HG03066 (cell line): ENCODE data around the gene TIGD3.

Experiments
- ATAC-seq: cut with Tn5 transposase; IDR thresholded peaks from one replicate; pipeline ENCODE4 v1.9.1; 2021; ENCODE audit warnings: low read depth; ENCODE audit not compliant: unreplicated experiment

The TIGD3 gene

DNA sequence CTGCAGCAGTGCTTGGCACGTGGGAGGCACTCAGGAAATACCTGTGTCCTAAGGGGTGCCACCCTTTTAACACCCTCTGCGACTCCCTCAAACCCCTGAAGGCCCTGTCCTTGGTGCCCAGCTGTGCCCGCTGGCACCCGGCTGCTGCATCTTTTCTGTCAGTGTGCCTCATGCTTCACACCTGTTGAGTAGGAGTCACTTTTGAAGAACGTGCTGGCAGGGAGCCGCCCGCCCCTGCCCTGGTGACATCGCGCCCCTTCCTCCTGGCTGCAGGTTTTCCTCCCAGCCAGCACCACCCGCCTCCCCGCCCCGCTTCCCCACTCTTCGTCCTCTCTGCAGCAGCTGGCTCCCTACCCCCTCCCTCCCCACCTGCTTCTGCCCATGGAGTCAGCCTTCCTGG is 49.7 kb downstream of the TIGD3 start:
- no peak for ATAC-seq

DNA sequence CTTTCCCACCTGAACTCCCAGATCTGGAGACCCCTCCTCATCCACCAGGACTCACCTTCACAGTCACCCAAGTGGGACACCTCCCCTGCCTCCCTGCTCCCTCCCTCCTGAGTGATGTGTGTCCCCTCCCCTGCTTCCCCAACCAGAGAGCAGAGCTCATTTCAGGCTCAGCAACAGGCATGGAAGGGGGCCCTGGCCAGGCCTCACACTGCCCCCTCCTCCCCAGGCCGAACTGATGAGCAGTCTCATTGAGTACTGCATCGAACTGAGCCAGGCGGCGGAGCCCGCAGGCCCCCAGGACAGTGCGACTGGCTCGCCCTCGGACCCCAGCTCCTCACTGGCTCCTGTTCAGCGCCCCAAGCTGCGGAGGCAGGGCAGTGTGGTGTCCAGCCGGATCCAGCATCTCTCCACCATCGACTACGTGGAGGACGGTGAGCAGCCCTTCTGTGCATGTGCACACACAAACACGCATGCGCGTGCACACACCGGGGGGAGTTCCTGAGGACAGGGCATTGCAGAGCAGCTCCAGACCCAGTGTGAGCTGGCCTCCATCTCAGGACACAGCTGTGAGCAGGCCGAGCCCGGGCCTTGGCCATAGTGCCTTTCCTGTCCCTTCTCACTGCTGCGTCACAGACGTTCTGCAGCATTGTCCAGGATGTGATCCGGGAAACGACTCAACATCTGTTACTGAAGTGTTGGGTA is 50.2 kb downstream of the TIGD3 start:
- ATAC-seq = no peak
